Measurements from ENCODE around the gene KIR2DL1. TPM values are rescaled to one million over a fixed set of nuclear protein-coding genes. Genes with fewer than 3 reads are reported as not detected.
"Not testable (repeated sequence)": the region's sequence is repeated elsewhere in the genome, so short reads cannot be mapped to it uniquely, and the experiment has no call there.

The KIR2DL1 gene
- total RNA-seq, 1 donor from 2014 or later: not detected

DNA sequence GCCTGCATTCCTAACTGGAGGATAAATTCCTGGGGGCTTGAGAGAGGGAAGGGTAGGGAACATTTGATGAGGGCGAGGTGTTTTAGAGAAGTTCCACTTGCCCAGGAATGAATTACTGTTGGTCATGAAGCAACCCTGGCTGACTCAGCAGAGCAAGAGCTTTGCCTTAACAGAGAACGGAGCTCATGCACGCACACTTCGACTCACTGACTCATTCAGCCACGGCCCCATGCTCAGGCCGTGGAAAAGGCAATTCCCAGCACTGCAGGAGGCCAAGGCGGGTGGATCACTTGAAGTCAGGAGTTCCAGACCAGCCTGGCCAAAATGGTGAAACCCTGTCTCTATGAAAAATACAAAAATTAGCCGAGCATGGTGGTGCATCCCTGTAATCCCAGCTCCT, 5.4 kb upstream of the KIR2DL1 start:
- ATAC-seq (ENCODE audit: poor library complexity); DNase-seq; intact Hi-C loops (cut with DNase I): not testable (repeated sequence)

DNA sequence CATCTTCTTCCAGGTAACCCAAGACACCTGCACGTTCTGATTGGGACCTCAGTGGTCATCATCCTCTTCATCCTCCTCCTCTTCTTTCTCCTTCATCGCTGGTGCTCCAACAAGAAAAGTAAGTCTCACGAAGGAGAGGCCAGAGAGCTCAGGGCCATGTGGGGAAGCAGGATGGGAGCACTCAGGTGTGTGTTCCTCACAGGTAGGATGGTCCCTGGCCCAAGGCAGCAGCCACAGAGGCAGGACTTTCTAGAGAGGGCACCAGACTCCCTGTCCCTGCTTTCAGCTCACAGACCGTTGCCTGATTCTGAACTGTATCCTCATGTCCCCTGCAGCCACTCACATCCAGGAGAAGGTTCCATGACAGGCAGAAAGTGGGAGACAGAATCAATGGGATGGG, 3.1 kb upstream of the KIR2DL1 start:
- DNase-seq; ATAC-seq (ENCODE audit: poor library complexity); intact Hi-C loops (cut with DNase I): not testable (repeated sequence)

DNA sequence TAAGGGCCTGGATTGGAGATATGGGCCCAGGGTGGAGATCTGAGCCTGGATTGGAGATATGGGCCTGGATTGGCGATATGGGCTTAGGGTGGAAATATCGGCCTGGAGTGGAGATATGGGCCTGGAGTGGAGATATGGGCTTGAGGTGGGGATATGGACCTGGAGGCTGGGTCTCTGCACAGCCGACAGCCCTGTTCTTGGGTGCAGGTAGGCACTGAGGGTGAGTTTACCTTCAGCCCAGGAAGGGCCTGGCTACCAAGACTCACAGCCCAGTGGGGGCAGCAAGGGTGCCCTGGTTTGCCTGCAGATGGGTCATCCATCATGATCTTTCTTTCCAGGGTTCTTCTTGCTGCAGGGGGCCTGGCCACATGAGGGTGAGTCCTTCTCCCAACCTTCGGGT, 918 bp downstream of the KIR2DL1 start:
- intact Hi-C loops (cut with DNase I); ATAC-seq (ENCODE audit: poor library complexity); DNase-seq: not testable (repeated sequence)

DNA sequence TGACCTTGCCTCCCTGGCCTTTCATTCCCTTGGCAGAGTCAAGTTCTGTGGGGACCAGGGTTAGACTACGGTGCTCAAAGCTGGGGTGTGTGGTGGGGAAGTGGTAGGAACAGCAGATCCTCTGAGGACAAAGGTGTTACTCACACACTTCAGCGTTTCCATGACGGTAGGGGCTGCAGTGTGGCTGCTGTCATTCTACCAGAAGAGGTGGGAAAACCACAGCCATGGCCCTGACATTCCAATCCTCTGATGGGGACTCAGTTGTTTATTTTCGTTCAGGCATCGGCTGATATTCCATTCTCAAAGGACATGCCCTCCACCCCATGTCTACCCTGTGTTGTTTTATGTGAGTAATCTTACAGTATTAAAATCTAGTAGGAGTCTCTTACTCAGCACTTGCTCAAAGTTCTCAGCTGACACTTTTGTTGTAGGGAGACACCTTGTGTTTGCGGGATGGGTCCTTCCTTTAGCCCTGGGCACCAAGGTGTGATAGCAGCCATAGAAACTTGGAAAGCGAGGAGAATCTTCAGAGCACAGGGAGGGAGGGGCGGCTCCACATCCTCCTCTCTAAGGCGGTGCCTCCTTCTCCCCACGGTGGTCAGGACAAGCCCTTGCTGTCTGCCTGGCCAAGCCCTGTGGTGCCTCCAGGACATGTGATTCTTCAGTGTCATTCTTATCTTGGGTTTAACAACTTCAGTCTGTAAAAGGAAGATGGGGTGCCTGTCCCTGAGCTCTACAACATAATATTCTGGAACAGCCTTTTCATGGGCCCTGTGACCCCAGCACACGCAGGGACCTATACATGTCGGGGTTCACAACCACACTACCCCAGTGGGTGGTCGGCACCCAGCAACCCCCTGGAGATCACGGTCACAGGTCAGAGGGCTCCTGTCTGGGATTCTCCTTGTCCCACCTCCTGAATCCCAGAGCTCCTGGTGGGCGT, 1.7 kb downstream of the KIR2DL1 start:
- intact Hi-C loops (cut with DNase I); ATAC-seq (ENCODE audit: poor library complexity); DNase-seq: not testable (repeated sequence)

DNA sequence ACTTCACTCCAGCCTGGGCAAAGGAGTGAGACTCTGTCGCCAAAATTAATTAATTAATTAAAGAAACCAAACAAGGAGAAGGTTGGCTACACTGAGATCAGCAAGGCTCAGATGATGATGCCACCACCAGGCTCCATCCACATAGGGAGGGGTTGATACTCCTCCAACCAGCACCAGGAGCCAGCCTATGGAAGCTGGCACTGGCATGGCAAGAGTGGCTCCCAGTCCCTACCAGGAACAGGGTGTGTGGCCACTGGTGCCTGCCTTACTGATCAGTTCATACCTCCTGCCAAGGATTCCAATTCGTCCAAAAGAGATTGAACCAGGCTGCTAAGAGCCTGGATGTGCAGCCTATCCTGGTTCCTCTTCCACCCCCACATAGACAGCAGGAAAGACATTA, 3.1 kb downstream of the KIR2DL1 start:
- intact Hi-C loops (cut with DNase I); DNase-seq; ATAC-seq (ENCODE audit: poor library complexity): not testable (repeated sequence)

DNA sequence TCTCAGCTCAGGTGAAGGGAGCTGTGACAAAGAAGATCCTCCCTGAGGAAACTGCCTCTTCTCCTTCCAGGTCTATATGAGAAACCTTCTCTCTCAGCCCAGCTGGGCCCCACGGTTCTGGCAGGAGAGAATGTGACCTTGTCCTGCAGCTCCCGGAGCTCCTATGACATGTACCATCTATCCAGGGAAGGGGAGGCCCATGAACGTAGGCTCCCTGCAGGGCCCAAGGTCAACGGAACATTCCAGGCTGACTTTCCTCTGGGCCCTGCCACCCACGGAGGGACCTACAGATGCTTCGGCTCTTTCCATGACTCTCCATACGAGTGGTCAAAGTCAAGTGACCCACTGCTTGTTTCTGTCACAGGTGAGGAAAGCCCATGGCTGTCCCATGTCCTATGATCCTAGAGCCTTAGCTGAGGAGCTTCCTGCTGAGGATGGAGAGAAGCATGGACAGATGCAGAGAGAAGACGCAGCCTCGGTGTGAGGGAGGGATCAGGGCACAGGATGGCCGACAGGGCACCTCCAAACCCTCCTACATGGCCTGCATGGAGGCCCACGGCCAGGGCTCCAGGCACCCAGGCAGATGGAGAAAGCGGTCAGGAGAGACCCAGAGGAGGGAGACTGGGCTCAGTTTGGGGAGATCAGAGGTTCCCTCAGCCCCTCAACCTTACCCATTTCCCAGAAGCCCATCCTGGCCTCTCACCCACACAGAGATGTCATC, 5.7 kb downstream of the KIR2DL1 start:
- ATAC-seq (ENCODE audit: poor library complexity); DNase-seq; intact Hi-C loops (cut with DNase I): not testable (repeated sequence)

DNA sequence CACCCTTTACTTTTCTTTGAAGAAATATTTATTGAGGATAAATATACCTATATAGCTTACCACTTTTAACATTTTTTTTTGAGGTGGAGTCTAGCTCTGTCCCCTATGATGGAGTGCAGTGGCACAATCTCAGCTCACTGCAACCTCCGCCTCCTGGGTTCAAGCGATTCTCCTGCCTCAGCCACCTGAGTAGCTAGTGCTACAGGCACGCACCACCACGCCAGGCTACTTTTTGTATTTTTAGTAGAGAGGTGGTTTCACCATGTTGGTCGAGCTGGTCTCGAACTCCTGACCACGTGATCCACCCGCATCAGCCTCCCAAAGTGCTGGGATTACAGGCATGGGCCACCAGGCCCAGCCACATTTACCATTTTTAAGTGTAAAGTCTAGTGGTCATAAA, 6.2 kb downstream of the KIR2DL1 start:
- intact Hi-C loops (cut with DNase I); DNase-seq; ATAC-seq (ENCODE audit: poor library complexity): not testable (repeated sequence)

DNA sequence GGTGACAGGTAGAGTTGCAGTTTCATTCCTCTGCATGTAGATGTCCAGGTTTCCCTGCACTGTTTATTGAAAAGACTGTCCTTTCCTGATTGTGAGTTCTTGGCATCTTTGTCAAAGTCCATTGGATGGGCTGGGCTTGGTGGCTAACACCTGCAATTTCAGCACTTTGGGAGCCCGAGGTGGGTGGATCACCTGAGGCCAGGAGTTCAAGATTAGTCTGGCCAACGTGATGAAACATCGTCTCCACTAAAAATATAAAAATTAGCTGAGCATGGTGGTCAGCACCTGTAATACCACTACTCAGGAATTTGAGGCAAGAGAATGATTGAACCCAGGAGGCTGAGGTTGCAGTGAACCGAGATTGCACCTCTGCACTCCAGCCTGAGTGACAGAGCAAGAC, 8.3 kb downstream of the KIR2DL1 start:
- not testable (repeated sequence) for ATAC-seq (ENCODE audit: poor library complexity)

DNA sequence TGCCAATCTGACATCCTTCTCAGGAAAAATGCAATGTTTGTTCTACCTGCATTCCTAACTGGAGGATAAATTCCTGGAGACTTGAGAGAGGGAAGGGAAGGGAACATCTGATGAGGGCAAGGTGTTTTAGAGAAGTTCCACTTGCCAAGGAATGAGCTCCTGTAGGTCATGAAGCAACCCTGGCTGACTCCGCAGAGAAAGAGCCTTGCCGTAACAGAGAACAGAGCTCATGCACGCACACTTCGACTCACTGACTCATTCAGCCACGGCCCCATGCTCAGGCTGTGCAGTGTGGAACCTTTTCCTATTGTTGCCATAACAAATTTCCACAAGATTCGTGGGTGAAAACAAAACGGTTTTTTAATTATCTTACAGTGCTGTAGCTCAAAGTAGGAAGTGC, 9.3 kb downstream of the KIR2DL1 start:
- ATAC-seq (ENCODE audit: poor library complexity): not testable (repeated sequence)

More for the DNA sequence above, 8.3 kb downstream of the KIR2DL1 start:
- DNase-seq; intact Hi-C loops (cut with DNase I): not testable (repeated sequence)

DNA sequence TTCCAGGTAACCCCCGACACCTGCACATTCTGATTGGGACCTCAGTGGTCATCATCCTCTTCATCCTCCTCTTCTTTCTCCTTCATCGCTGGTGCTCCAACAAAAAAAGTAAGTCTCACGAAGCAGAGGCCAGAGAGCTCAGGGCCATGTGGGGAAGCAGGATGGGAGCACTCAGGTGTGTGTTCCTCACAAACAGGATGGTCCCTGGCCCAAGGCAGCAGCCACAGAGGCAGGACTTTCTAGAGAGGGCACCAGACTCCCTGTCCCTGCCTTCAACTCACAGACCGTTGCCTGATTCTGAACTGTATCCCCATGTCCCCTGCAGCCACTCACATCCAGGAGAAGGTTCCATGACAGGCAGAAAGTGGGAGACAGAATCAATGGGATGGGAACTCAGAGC, 13.3 kb downstream of the KIR2DL1 start:
- intact Hi-C loops (cut with DNase I); ATAC-seq (ENCODE audit: poor library complexity); DNase-seq: not testable (repeated sequence)

More for the DNA sequence above, 9.3 kb downstream of the KIR2DL1 start:
- DNase-seq; intact Hi-C loops (cut with DNase I): not testable (repeated sequence)

DNA sequence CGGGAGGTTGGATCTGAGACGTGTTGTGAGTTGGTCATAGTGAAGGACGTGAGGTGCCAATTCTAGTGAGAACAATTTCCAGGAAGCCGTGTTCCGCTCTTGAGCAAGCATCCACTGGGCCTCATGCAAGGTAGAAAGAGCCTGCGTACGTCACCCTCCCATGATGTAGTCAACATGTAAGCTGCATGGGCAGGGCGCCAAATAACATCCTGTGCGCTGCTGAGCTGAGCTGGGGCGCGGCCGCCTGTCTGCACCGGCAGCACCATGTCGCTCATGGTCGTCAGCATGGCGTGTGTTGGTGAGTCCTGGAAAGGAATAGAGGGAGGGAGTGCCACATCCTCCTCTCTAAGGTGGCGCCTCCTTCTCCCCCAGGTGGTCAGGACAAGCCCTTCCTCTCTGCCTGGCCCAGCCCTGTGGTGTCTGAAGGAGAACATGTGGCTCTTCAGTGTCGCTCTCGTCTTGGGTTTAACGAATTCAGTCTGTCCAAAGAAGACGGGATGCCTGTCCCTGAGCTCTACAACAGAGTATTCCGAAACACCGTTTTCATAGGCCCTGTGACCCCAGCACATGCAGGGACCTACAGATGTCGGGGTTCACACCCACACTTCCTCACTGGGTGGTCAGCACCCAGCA, 16.6 kb downstream of the KIR2DL1 start:
- DNase-seq; intact Hi-C loops (cut with DNase I); ATAC-seq (ENCODE audit: poor library complexity): not testable (repeated sequence)

DNA sequence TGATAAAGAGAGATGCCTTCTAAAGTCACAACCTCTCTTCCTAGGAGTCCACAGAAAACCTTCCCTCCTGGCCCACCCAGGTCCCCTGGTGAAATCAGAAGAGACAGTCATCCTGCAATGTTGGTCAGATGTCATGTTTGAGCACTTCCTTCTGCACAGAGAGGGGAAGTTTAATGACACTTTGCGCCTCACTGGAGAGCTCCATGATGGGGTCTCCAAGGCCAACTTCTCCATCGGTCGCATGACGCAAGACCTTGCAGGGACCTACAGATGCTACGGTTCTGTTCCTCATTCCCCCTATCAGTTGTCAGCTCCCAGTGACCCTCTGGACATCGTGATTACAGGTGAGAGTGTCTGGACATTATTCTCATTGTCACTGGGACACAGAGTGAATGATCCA, 18.6 kb downstream of the KIR2DL1 start:
- DNase-seq; ATAC-seq (ENCODE audit: poor library complexity); intact Hi-C loops (cut with DNase I): not testable (repeated sequence)

DNA sequence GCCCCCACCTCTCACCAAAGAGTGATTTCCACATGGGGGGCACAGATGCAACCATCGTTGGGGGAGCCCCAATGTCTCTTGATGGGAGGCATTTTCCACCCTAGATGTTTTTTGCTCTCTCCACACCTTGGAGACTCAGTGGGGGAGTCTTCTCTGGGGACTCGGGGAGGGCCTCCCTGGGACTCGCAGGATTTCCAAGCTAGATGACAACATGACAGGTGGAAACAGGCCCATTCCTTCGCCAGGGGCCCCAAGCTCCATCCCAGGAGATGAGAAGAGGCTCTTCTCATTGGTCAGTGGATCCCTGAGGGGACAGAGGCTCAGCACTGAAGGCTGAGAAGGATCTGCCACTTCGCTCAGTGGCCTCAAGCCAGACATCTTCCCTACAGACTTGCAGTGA, 21.1 kb downstream of the KIR2DL1 start:
- no peak for DNase-seq
- ATAC-seq (ENCODE audit: poor library complexity): no peak
- intact Hi-C loops (cut with DNase I): no loop called here

DNA sequence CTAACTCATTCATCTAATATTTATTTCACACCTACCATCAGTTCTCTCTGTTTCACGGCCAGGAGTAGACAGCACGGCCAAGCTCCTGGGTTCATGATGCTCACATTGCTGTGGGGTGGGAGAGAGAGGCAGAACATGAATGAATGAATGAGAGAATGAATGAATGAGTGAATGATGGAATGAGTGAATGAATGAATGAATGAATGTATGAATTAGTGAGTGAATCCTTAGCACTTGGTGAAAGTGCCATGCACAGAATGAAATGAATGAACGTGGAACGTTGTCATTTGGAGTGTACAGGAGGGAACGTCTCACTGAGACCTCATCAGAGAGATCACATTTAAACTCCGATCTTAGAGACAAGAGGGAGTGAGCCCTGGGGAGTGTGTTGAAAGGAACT, 21.9 kb downstream of the KIR2DL1 start:
- intact Hi-C loops (cut with DNase I): no loop called here
- ATAC-seq (ENCODE audit: poor library complexity) (no peak), DNase-seq (no peak)

DNA sequence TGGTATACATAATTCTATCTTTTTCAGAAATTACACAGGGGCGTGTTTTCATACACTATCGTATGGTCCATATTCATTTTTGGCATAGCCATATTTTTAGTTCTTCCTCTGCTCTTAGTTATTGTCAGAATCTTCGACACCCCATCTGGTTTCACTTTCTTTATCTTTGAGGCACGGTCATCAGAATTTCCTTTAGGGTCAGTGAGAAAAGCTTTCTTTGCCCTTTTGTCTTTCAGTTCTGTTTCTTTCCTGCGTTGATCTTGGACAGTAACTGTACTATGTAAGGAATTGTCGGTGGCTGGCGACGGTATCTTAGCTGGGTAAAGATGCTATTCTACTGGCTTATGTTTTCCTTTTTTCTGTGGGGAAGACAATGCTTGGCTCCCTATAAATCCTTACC, 23.2 kb downstream of the KIR2DL1 start:
- intact Hi-C loops (cut with DNase I): no loop called here
- no peak for DNase-seq
- ATAC-seq (ENCODE audit: poor library complexity): no peak

DNA sequence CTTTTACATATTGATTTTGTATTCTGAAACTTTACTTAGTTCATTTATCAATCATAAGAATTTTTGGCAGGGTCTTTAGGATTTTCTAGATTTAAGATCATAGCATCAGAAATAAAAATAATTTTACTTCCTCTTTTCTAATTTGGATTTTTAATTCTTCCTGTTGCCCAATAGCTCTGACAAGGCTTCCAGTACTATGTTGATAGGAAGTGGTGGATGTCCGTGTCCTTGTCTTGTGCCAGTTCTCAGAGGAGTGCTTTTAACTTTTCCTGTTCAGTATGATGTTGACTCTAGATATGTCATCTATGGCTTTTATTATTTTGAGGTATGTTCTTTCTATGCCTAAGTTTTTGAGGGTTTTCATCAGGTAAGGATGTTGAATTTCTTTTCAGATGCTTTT, 26.2 kb downstream of the KIR2DL1 start:
- intact Hi-C loops (cut with DNase I): no loop called here
- DNase-seq (no peak), ATAC-seq (ENCODE audit: poor library complexity) (no peak)

DNA sequence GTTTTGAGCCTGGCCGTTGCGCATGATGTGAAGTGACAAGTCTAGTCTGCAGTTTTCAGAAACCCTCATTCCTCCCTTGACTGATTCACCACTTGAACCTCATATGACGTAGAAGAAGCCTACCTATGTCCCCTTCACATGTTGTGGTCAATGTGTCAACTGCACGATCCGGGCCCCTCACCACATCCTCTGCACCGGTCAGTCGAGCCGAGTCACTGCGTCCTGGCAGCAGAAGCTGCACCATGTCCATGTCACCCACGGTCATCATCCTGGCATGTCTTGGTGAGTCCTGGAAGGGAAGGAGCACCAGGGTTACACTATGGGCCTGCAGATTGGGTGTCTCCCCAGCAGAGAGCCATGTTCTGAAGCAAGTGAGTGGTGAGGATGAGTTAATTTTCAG, 33.8 kb downstream of the KIR2DL1 start, which contains the start of gene KIR2DL4:
KIR2DL4 (plus strand) TSS at position 201 of the 400 bp plus-strand sequence; CDS start at position 243, 42 bp downstream.
- intact Hi-C loops (cut with DNase I): no loop called here
- no peak for DNase-seq
- no peak for ATAC-seq (ENCODE audit: poor library complexity)

DNA sequence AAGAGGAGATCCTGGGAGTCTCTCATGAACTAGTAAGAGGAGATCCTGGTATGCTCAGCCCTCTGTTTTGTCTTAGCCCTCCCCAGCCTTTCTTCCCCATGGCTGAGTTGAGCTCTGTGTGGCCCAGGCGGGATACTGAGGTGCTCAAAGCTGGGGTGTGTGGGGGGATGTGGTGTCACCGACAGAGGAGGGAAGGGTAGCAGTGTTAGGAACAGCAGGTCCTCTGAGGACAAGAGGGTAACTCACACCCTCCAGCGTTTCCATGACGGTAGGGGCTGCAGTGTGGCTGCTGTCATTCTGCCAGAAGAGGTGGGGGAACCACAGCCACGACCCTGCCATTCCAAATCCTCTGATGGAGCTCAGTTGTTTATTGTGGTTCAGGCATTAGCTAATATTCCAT, 34.5 kb downstream of the KIR2DL1 start:
- ATAC-seq (ENCODE audit: poor library complexity) (no peak), DNase-seq (no peak)
- intact Hi-C loops (cut with DNase I): no loop called here

DNA sequence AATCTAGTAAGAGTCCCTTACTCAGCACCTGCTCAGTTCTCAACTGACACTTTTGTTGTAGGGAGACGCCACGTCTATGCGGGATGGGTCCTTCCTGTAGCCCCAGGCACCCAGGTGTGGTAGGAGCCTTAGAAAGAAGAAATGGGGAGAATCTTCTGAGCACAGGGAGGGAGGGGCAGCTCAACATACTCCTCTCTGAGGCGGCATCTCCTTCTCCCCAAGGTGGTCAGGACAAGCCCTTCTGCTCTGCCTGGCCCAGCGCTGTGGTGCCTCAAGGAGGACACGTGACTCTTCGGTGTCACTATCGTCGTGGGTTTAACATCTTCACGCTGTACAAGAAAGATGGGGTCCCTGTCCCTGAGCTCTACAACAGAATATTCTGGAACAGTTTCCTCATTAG, 35.0 kb downstream of the KIR2DL1 start:
- no peak for ATAC-seq (ENCODE audit: poor library complexity)
- DNase-seq: no peak
- intact Hi-C loops (cut with DNase I): no loop called here
